ENCODE measurements around the gene ZBTB4.
A peak's percentile ranks its signal among the peaks of the same experiment; 100 is the strongest.
"Not testable (repeated sequence)": the region's sequence is repeated elsewhere in the genome, so short reads cannot be mapped to it uniquely, and the experiment has no call there.

The ZBTB4 gene

DNA sequence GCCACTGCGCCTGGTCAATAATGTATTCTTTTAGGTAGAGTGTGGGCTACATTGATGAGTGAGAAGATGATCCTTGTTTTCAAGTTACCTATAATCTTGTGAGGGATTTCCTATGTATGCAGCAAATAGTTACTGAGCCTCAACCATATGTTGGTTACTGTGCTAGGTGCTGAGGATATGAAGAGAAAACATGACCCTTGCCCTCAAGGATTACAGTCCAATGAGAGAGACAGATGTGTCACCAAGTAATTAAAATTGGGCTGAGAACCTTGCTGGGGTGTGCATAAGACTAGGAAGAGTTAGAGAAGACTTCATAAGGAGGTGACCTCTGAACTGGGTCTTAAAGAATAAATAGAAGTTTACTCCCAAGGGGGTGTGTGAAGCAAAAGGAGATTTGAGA lies 12.2 kb upstream of the ZBTB4 start:
- Histone ChIP-seq H3K4me3 (ENCODE audit: low read depth in 1 of 2, low read length in 2 of 2) (no peak overlapping the region), H3K9me3 (ENCODE audit: low read length) (no peaks in the 10 kb centered on the region), H3K4me1 (ENCODE audit: insufficient read depth, low read length) (peaks cover 16% of the 10 kb centered on the region), H3K27ac (ENCODE audit: low read depth, low read length) (no peak overlapping the region), H3K36me3 (ENCODE audit: insufficient read depth, low read length) (peaks cover 11% of the 10 kb centered on the region), H3K9ac (ENCODE audit: low read length) (no peak overlapping the region), H3K27me3 (ENCODE audit: control insufficient read depth in 1 of 2, insufficient read depth in 2 of 2, low read length in 2 of 2) (no peaks in the 10 kb centered on the region)

DNA sequence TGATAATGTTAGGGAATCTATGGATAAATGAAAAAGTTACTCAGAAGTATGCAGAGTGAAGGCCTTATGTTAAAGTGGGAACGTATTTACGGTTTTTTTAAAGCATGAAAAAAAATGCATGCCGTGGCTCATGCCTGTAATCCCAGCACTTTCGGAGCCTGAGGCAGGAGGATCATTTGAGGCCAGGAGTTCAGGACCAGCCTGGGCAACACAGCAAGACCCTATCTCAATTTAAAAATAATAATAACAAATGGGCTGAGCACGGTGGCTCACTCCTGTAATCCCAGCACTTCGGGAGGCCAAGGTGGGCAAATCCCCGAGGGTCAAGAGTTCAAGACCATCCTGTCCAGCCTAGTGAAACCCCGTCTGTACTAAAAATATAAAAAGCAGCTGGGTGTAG lies 10.7 kb upstream of the ZBTB4 start:
- no peaks in the 10 kb centered on the region for H3K9me3 ChIP-seq (ENCODE audit: low read length)
- no peaks in the 10 kb centered on the region for H3K27me3 ChIP-seq (ENCODE audit: control insufficient read depth in 1 of 2, insufficient read depth in 2 of 2, low read length in 2 of 2)
- H3K4me1 ChIP-seq (ENCODE audit: insufficient read depth, low read length), result peaks cover 27% of the 10 kb centered on the region
- H3K4me3 ChIP-seq (ENCODE audit: low read depth in 1 of 2, low read length in 2 of 2), result no peak overlapping the region
- no peak overlapping the region for H3K27ac ChIP-seq (ENCODE audit: low read depth, low read length)
- no peak overlapping the region for H3K9ac ChIP-seq (ENCODE audit: low read length)
- H3K36me3 ChIP-seq (ENCODE audit: insufficient read depth, low read length), result no peaks in the 10 kb centered on the region

DNA sequence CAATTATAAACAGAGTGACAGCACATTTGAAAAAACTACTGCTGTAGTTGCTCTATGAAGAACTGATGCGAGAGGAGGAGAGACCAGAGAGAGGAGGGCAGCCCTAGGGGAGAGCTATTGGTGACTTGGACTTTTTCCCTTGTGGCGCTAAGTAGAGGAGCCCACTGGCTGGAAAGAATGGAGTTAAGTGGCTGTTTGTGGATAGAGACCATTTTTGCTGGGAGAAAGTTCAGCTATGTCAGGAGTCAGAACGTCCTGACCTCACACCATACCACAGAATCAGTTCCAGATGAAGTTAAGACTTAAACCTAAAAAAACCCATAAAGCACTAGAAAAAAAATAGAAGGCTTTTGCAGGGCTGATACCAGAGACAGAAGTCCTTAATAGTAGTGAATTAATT lies 6.8 kb upstream of the ZBTB4 start:
- H3K27me3 ChIP-seq (ENCODE audit: control insufficient read depth in 1 of 2, insufficient read depth in 2 of 2, low read length in 2 of 2), result no peaks in the 10 kb centered on the region
- H3K4me1 ChIP-seq (ENCODE audit: insufficient read depth, low read length), result peaks cover 34% of the 10 kb centered on the region
- H3K27ac ChIP-seq (ENCODE audit: low read depth, low read length), result no peak overlapping the region
- H3K9ac ChIP-seq (ENCODE audit: low read length), result no peak overlapping the region
- H3K4me3 ChIP-seq (ENCODE audit: low read depth in 1 of 2, low read length in 2 of 2), result peak overlapping the region in 1 of 2 donors; percentile 19
- H3K36me3 ChIP-seq (ENCODE audit: insufficient read depth, low read length), result no peaks in the 10 kb centered on the region
- H3K9me3 ChIP-seq (ENCODE audit: low read length), result no peaks in the 10 kb centered on the region

DNA sequence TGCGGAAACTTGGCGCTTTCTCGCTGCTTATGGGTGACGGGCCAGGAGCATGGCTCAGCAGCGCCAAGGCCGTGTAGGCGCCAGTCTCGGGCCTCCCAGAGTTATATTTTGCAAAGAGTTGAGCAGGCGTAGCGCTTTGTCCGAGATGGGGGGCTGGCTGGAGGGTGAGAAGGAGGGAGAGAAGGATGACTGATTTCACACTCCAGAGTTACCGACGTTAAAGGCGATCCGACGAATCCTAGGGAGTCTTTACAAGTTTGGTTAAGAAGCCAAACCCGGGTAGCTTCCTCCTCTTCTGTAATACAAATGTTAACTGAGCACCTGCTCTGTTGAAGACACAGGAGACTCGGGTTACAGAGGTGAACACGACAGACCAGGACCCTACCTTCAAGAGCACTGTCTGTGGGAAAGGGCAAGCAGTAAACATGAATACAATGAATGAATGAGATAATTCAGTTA lies 5.5 kb upstream of the ZBTB4 start:
- Histone ChIP-seq H3K4me1 (ENCODE audit: insufficient read depth, low read length) (peaks cover 37% of the 10 kb centered on the region), H3K27ac (ENCODE audit: low read depth, low read length) (peak overlapping the region; percentile 83), H3K4me3 (ENCODE audit: low read depth in 1 of 2, low read length in 2 of 2) (peak overlapping the region; percentile 36 to 71), H3K36me3 (ENCODE audit: insufficient read depth, low read length) (no peaks in the 10 kb centered on the region), H3K9me3 (ENCODE audit: low read length) (no peaks in the 10 kb centered on the region), H3K9ac (ENCODE audit: low read length) (peak overlapping the region; percentile 58), H3K27me3 (ENCODE audit: control insufficient read depth in 1 of 2, insufficient read depth in 2 of 2, low read length in 2 of 2) (no peaks in the 10 kb centered on the region)

GRCh38 chr17:7484067-7484918 lies 4.9 kb upstream of the ZBTB4 start, which contains the start of gene POLR2A:
Gene POLR2A, plus strand, starts transcription at chr17:7484366.
- H3K9me3 ChIP-seq (ENCODE audit: low read length), result no peaks in the 10 kb centered on the region
- no peaks in the 10 kb centered on the region for H3K36me3 ChIP-seq (ENCODE audit: insufficient read depth, low read length)
- no peaks in the 10 kb centered on the region for H3K27me3 ChIP-seq (ENCODE audit: control insufficient read depth in 1 of 2, insufficient read depth in 2 of 2, low read length in 2 of 2)
- H3K27ac ChIP-seq (ENCODE audit: low read depth, low read length), result peak within 1 kb of the TSS; percentile 99
- H3K4me1 ChIP-seq (ENCODE audit: insufficient read depth, low read length), result peaks cover 39% of the 10 kb centered on the region
- peak within 1 kb of the TSS; percentile 71 to 86 for H3K4me3 ChIP-seq (ENCODE audit: low read depth in 1 of 2, low read length in 2 of 2)
- H3K9ac ChIP-seq (ENCODE audit: low read length), result peak within 1 kb of the TSS; percentile 78

DNA sequence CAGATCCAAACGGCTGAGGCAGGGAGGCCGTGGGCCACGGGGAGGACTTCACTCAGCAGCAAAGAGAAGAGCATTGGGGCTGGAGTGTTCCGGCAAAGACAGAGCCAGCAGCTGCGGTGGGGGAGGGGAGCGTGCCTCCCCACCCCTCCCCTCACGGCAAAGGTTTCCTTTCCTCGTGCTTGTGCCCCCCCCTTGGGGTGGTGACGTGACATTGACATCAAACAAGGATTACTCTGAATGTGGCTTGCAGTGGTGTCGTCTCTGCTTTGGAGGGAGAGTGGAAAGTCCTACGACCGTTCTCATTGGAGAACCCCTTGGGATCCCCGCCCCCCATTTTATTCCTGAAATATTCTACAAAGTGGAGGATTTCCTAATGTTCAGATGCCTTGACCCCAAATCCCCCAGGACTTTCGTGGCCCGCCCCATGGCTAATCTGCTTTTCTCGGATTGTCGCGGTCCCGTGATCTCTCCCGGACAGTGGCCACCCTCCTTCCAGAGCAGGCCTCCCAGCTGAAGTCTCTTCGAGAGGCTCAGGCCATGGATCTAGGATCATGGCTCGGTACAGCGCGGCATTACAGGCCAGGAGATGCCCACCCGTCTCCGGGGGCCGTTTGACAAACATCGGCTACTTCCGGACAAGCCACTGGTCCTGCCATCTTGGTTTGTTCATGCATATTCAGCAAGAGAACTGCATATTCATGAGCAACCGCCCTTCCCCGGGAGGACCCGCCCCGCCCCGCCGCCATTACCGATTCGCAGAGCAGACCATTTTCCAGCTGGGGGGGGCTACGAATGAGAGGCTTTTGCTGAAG lies 4.0 kb upstream of the ZBTB4 start:
- Histone ChIP-seq H3K36me3 (ENCODE audit: insufficient read depth, low read length) (no peaks in the 10 kb centered on the region), H3K4me1 (ENCODE audit: insufficient read depth, low read length) (peaks cover 35% of the 10 kb centered on the region), H3K27ac (ENCODE audit: low read depth, low read length) (peak overlapping the region; percentile 99), H3K27me3 (ENCODE audit: control insufficient read depth in 1 of 2, insufficient read depth in 2 of 2, low read length in 2 of 2) (no peaks in the 10 kb centered on the region), H3K9ac (ENCODE audit: low read length) (peak overlapping the region; percentile 78), H3K4me3 (ENCODE audit: low read depth in 1 of 2, low read length in 2 of 2) (peak overlapping the region; percentile 63 to 86), H3K9me3 (ENCODE audit: low read length) (no peaks in the 10 kb centered on the region)

DNA sequence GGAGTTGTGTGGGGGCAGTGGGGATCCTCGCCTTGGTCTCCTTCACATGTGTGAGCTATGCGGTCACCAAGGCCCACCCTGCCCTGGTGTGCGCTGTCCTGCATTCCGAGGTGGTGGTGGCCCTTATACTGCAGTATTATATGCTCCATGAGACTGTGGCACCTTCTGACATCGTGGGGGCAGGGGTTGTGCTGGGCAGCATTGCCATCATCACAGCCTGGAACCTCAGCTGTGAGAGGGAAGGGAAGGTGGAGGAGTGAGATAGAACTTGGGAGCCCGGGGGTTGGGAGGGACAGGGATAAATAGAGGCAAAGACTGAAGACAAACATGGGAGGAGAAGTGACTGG lies 3.3 kb upstream of the ZBTB4 start:
- peak overlapping the region; percentile 78 for H3K9ac ChIP-seq (ENCODE audit: low read length)
- peak overlapping the region; percentile 99 for H3K27ac ChIP-seq (ENCODE audit: low read depth, low read length)
- H3K4me1 ChIP-seq (ENCODE audit: insufficient read depth, low read length), result peaks cover 37% of the 10 kb centered on the region
- not testable (repeated sequence) for H3K36me3 ChIP-seq (ENCODE audit: insufficient read depth, low read length); H3K9me3 ChIP-seq (ENCODE audit: low read length); H3K27me3 ChIP-seq (ENCODE audit: control insufficient read depth in 1 of 2, insufficient read depth in 2 of 2, low read length in 2 of 2)
- peak overlapping the region in 1 of 2 donors; percentile 63 for H3K4me3 ChIP-seq (ENCODE audit: low read depth in 1 of 2, low read length in 2 of 2)

DNA sequence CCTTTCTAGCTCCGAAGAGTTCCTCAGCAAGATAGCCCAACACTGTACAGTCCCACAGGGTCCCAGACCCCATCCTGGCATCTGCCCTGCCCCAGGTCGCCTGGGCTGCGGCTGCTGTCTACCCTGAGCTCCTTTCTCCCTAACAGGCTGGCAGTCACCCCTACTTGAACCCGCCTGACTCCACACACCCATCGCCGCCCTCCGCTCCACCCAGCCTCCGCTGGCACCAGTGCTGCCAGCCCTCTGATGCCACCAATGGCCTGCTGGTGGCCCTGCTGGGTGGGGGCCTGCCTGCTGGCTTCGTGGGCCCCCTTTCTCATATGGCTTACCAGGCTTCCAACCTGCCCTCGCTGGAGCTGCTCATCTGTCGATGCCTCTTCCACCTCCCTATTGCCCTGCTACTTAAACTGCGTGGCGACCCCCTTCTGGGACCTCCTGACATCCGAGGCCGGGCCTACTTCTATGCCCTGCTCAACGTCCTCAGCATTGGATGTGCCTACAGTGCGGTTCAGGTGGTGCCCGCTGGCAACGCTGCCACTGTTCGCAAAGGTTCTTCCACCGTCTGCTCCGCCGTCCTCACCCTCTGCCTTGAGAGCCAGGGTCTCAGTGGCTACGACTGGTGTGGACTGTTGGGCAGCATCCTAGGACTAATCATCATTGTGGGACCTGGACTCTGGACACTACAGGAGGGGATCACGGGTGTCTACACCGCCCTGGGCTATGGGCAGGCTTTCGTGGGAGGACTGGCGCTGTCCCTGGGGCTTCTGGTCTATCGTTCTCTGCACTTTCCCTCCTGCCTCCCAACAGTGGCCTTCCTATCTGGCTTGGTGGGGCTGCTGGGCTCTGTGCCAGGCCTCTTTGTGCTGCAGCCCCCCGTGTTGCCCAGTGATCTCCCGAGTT lies 2.7 kb upstream of the ZBTB4 start:
- H3K4me3 ChIP-seq (ENCODE audit: low read depth in 1 of 2, low read length in 2 of 2); H3K9ac ChIP-seq (ENCODE audit: low read length); H3K36me3 ChIP-seq (ENCODE audit: insufficient read depth, low read length); H3K27me3 ChIP-seq (ENCODE audit: control insufficient read depth in 1 of 2, insufficient read depth in 2 of 2, low read length in 2 of 2); H3K9me3 ChIP-seq (ENCODE audit: low read length): not testable (repeated sequence)
- H3K27ac ChIP-seq (ENCODE audit: low read depth, low read length), result peak overlapping the region; percentile 99
- H3K4me1 ChIP-seq (ENCODE audit: insufficient read depth, low read length), result peaks cover 37% of the 10 kb centered on the region

GRCh38 chr17:7481275-7481674 lies 1.8 kb upstream of the ZBTB4 start, which contains the start of gene SLC35G6:
Gene SLC35G6, plus strand, starts transcription at chr17:7481446. Its CDS starts 71 bp downstream, at chr17:7481517.
- H3K36me3 ChIP-seq (ENCODE audit: insufficient read depth, low read length); H3K27me3 ChIP-seq (ENCODE audit: control insufficient read depth in 1 of 2, insufficient read depth in 2 of 2, low read length in 2 of 2); H3K9me3 ChIP-seq (ENCODE audit: low read length): not testable (repeated sequence)
- Histone ChIP-seq H3K4me3 (ENCODE audit: low read depth in 1 of 2, low read length in 2 of 2) (peak within 1 kb of the TSS in 1 of 2 donors; percentile 90), H3K9ac (ENCODE audit: low read length) (peak within 1 kb of the TSS; percentile 95), H3K4me1 (ENCODE audit: insufficient read depth, low read length) (peaks cover 37% of the 10 kb centered on the region), H3K27ac (ENCODE audit: low read depth, low read length) (peak within 1 kb of the TSS; percentile 94)

DNA sequence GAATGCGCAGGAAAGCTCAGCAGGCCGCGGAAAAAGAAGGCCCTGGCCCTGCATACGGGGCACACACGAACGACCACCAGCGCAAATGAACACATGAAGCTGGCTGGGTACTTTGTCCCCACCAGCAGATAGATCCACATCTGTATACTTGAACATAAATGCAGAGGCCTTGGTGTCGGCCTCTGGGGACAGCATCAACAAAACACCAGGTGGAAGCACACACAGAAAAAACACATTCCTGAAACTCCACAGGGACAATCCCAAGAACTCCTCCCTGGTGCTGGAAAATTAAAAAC lies 606 bp upstream of the ZBTB4 start:
- no peaks in the 10 kb centered on the region for H3K36me3 ChIP-seq (ENCODE audit: insufficient read depth, low read length)
- H3K27me3 ChIP-seq (ENCODE audit: control insufficient read depth in 1 of 2, insufficient read depth in 2 of 2, low read length in 2 of 2), result no peaks in the 10 kb centered on the region
- peak overlapping the region; percentile 47 to 90 for H3K4me3 ChIP-seq (ENCODE audit: low read depth in 1 of 2, low read length in 2 of 2)
- peaks cover 41% of the 10 kb centered on the region for H3K4me1 ChIP-seq (ENCODE audit: insufficient read depth, low read length)
- peak overlapping the region; percentile 94 for H3K27ac ChIP-seq (ENCODE audit: low read depth, low read length)
- H3K9me3 ChIP-seq (ENCODE audit: low read length), result no peaks in the 10 kb centered on the region
- H3K9ac ChIP-seq (ENCODE audit: low read length), result peak overlapping the region; percentile 95

Measured in muscle layer of colon (tissue), 2 donors.